K562 (cell line): ENCODE results near the gene AGO1. TPM values are rescaled to one million over a fixed set of nuclear protein-coding genes. Genes with fewer than 3 reads are reported as not detected.

Experiments used
- FOXK1 ChIP-seq: sonication (generic); formaldehyde crosslinking; IDR thresholded peaks from 2 replicates; pipeline ENCODE4 v1.8.0; 2022; ENCODE audit warnings: missing genetic modification reagents, mild to moderate bottlenecking, borderline replicate concordance
- HDAC8 ChIP-seq: fragments of 450-650 bp; IDR thresholded peaks from 2 replicates; pipeline ENCODE4 v1.6.1; 2016; ENCODE audit warnings: mild to moderate bottlenecking, missing genetic modification characterization, moderate library complexity, missing compliant biosample characterization
- NFE2 ChIP-seq: IDR thresholded peaks from 2 replicates; pipeline ENCODE4 v1.6.1; 2014; ENCODE audit warnings: antibody characterized with exemption, low read depth
- RAD21 ChIP-seq, 2 experiments: fragments of 250-450 bp in 1 of 2; fragments of 450-650 bp in 1 of 2; sonication (Bioruptor Pico) in 1 of 2; formaldehyde crosslinking in 1 of 2; IDR thresholded peaks in 1 of 2; conservative IDR thresholded peaks in 1 of 2; 2 replicates each; pipeline versions ENCODE4 v1.4.0 to v1.8.0; 2020 to 2022; ENCODE audit warnings: mild to moderate bottlenecking in 2 of 2, moderate library complexity in 1 of 2
- SRSF9 ChIP-seq: fragments of 200-400 bp; formaldehyde crosslinking; IDR thresholded peaks from 2 replicates; pipeline ENCODE4 v1.6.1; 2017; ENCODE audit warnings: low read depth, low read length, borderline replicate concordance
- STAT5A ChIP-seq: IDR thresholded peaks from 2 replicates; pipeline ENCODE4 v1.6.1; 2012; ENCODE audit warnings: low read length, inconsistent platforms, borderline replicate concordance
- TBP ChIP-seq: optimal IDR thresholded peaks from 2 replicates; pipeline ENCODE3; 2011; ENCODE audit warnings: low read depth, low read length, improper control_type of control experiment
- TCF7L2 ChIP-seq: fragments of 150-350 bp; IDR thresholded peaks from 2 replicates; pipeline ENCODE4 v1.6.1; 2016; ENCODE audit warnings: low read depth, mild to moderate bottlenecking, low read length, moderate library complexity
- TCFL5 ChIP-seq: fragments of 250-450 bp; sonication (Bioruptor Pico); conservative IDR thresholded peaks from 2 replicates; pipeline ENCODE4 v1.6.1; 2021; ENCODE audit warnings: mild to moderate bottlenecking, moderate library complexity, matching md5 sums
- ZNF12 ChIP-seq: sonication (generic); formaldehyde crosslinking; IDR thresholded peaks from 2 replicates; pipeline ENCODE4 v1.4.0; 2020; ENCODE audit warnings: mild to moderate bottlenecking, missing genetic modification reagents
- polyA plus RNA-seq, 8 experiments: library from polyadenylated mRNA; depleted of rRNA in 4 of 8; stranded (reverse) in 5 of 8; unstranded in 3 of 8; fragments of >200 nt; fragmentation: Nextera tagmentation in 2 of 8; fragmentation: Illumina TruSeq in 1 of 8; extraction: Ambion mirVana in 2 of 8; extraction: Trizol in 1 of 8; gene quantifications; 2 replicates each; pipeline versions ENCODE4 v1.2.1 to v1.2.3, GENCODE V29; 2011 to 2014; ENCODE audit warnings: inconsistent platforms in 1 of 8, missing spikeins in 1 of 8
- total RNA-seq, 7 experiments: library from RNA; depleted of rRNA in 6 of 7; stranded (reverse); fragments of >200 nt in 6 of 7; fragmentation: Illumina TruSeq in 2 of 7; extraction: Trizol in 2 of 7; gene quantifications; 2 replicates each; pipeline versions ENCODE4 v1.2.1 to v1.2.3, GENCODE V29; 2011 to 2021; ENCODE audit warnings: low replicate concordance in 1 of 7
- TF ChIP-seq, protein P1 (sequence below), 3 experiments: IDR thresholded peaks in 2 of 3; conservative IDR thresholded peaks in 1 of 3; 2 replicates each; pipeline ENCODE4 v1.5.1; 2011 to 2012; ENCODE audit warnings: low read length in 3 of 3, mild to moderate bottlenecking in 3 of 3, control low read depth in 2 of 3, improper control_type of control experiment in 1 of 3, inconsistent platforms in 1 of 3, low read depth in 1 of 3, mixed read lengths in 1 of 3, moderate library complexity in 1 of 3; ENCODE audit not compliant: insufficient read depth in 2 of 3
- TF ChIP-seq, protein P2 (sequence below): fragments of 200-800 bp; sonication (Bioruptor generic); IDR thresholded peaks from 2 replicates; pipeline ENCODE4 v1.6.1; 2017; ENCODE audit warnings: missing genetic modification characterization, missing compliant biosample characterization
- TF ChIP-seq, protein P3 (sequence below): conservative IDR thresholded peaks from 2 replicates; pipeline ENCODE4 v1.6.1; 2011; ENCODE audit warnings: low read depth, mild to moderate bottlenecking, low read length; ENCODE audit not compliant: control insufficient read depth
- TF ChIP-seq, protein P4 (sequence below), 2 experiments: fragments of 450-650 bp; formaldehyde crosslinking in 1 of 2; IDR thresholded peaks; 2 replicates each; pipeline versions ENCODE4 v1.4.0 to v1.6.1; 2014 to 2020; ENCODE audit warnings: mild to moderate bottlenecking in 2 of 2, borderline replicate concordance in 1 of 2, low read depth in 1 of 2

The AGO1 gene
- total and polyA plus RNA-seq, 9 of the 15 experiments (the other 6 are each of a cell fraction or from before 2014, with no cell fraction given): 7.3 to 64.2 (median 26.0) TPM

DNA sequence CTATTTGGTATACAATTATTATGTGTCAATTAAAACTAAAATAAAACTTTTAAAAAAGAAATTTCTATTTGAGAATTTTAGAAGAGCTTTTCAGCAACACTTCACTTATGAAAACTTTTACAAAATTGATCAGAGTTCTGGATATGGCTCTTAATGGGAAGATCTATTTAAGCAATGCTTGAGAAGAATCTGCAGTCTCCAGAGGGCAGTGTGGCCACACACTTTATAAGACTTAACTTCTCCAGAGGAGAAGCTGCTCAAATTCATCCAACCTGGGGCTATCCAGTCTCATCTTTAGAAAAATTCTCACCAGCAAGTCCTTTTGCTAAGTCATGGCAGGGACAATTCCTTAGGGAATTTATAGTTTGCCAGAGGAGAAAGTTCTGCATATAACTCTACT, 25.2 kb upstream of the AGO1 start (continued):
- TF ChIP-seq, protein P1, sequence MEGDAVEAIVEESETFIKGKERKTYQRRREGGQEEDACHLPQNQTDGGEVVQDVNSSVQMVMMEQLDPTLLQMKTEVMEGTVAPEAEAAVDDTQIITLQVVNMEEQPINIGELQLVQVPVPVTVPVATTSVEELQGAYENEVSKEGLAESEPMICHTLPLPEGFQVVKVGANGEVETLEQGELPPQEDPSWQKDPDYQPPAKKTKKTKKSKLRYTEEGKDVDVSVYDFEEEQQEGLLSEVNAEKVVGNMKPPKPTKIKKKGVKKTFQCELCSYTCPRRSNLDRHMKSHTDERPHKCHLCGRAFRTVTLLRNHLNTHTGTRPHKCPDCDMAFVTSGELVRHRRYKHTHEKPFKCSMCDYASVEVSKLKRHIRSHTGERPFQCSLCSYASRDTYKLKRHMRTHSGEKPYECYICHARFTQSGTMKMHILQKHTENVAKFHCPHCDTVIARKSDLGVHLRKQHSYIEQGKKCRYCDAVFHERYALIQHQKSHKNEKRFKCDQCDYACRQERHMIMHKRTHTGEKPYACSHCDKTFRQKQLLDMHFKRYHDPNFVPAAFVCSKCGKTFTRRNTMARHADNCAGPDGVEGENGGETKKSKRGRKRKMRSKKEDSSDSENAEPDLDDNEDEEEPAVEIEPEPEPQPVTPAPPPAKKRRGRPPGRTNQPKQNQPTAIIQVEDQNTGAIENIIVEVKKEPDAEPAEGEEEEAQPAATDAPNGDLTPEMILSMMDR (IDR thresholded peaks at IDR 0.05 in 2 of 3, conservative IDR thresholded peaks at IDR 0.05 in 1 of 3; ENCODE audit: insufficient read depth in 2 of 3, low read depth in 1 of 3, low read length in 3 of 3): peak; percentile 41 to 66 (median 41); a peak in 4 of 6 replicates
- TF ChIP-seq TBP: no peak
- TF ChIP-seq HDAC8: no peak
- no peak for TF ChIP-seq SRSF9
- TF ChIP-seq TCF7L2: no peak
- no peak for TF ChIP-seq FOXK1 (CRISPR knock-in tag)
- TF ChIP-seq STAT5A: no peak
- TF ChIP-seq, protein P2, sequence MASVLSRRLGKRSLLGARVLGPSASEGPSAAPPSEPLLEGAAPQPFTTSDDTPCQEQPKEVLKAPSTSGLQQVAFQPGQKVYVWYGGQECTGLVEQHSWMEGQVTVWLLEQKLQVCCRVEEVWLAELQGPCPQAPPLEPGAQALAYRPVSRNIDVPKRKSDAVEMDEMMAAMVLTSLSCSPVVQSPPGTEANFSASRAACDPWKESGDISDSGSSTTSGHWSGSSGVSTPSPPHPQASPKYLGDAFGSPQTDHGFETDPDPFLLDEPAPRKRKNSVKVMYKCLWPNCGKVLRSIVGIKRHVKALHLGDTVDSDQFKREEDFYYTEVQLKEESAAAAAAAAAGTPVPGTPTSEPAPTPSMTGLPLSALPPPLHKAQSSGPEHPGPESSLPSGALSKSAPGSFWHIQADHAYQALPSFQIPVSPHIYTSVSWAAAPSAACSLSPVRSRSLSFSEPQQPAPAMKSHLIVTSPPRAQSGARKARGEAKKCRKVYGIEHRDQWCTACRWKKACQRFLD: no peak
- TF ChIP-seq NFE2: no peak
- TF ChIP-seq ZNF12 (CRISPR knock-in tag): no peak
- TF ChIP-seq, protein P3, sequence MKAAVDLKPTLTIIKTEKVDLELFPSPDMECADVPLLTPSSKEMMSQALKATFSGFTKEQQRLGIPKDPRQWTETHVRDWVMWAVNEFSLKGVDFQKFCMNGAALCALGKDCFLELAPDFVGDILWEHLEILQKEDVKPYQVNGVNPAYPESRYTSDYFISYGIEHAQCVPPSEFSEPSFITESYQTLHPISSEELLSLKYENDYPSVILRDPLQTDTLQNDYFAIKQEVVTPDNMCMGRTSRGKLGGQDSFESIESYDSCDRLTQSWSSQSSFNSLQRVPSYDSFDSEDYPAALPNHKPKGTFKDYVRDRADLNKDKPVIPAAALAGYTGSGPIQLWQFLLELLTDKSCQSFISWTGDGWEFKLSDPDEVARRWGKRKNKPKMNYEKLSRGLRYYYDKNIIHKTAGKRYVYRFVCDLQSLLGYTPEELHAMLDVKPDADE: no peak
- TF ChIP-seq RAD21 (CRISPR knock-in tag; conservative IDR thresholded peaks at IDR 0.05 in 1 of 2, IDR thresholded peaks at IDR 0.05 in 1 of 2): peak; percentile 40 to 72
- TF ChIP-seq TCFL5 (CRISPR knock-in tag): no peak
- TF ChIP-seq, protein P4, sequence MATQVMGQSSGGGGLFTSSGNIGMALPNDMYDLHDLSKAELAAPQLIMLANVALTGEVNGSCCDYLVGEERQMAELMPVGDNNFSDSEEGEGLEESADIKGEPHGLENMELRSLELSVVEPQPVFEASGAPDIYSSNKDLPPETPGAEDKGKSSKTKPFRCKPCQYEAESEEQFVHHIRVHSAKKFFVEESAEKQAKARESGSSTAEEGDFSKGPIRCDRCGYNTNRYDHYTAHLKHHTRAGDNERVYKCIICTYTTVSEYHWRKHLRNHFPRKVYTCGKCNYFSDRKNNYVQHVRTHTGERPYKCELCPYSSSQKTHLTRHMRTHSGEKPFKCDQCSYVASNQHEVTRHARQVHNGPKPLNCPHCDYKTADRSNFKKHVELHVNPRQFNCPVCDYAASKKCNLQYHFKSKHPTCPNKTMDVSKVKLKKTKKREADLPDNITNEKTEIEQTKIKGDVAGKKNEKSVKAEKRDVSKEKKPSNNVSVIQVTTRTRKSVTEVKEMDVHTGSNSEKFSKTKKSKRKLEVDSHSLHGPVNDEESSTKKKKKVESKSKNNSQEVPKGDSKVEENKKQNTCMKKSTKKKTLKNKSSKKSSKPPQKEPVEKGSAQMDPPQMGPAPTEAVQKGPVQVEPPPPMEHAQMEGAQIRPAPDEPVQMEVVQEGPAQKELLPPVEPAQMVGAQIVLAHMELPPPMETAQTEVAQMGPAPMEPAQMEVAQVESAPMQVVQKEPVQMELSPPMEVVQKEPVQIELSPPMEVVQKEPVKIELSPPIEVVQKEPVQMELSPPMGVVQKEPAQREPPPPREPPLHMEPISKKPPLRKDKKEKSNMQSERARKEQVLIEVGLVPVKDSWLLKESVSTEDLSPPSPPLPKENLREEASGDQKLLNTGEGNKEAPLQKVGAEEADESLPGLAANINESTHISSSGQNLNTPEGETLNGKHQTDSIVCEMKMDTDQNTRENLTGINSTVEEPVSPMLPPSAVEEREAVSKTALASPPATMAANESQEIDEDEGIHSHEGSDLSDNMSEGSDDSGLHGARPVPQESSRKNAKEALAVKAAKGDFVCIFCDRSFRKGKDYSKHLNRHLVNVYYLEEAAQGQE (IDR thresholded peaks at IDR 0.05; ENCODE audit: borderline replicate concordance): peak; percentile 35; the same call in 1 of the 2 replicates
- TF ChIP-seq, protein P4 (CRISPR knock-in tag; IDR thresholded peaks at IDR 0.05; ENCODE audit: low read depth): no peak
